ENCODE data around the gene THADA.

The THADA gene

GRCh38 chr2:43265001-43265400 is 330.8 kb downstream of the THADA start:
- no peak for TF ChIP-seq CTCF (IDR thresholded peaks at IDR 0.05; ENCODE audit: insufficient read depth, low read depth, low read length, missing control alignments)
- no peak overlapping the region for H3K4me3 ChIP-seq (ENCODE audit: low read depth, low read length)
- no peak for DNase-seq (ENCODE audit: low read depth)

GRCh38 chr2:43262951-43263350 is 332.9 kb downstream of the THADA start:
- TF ChIP-seq CTCF (IDR thresholded peaks at IDR 0.05; ENCODE audit: insufficient read depth, low read depth, low read length, missing control alignments) = no peak
- DNase-seq (ENCODE audit: low read depth) = no peak
- no peak overlapping the region for H3K4me3 ChIP-seq (ENCODE audit: low read depth, low read length)

- no peak for DNase-seq (ENCODE audit: low read depth)
- H3K4me3 ChIP-seq (ENCODE audit: low read depth, low read length) = no peak overlapping the region
- no peak for TF ChIP-seq CTCF (IDR thresholded peaks at IDR 0.05; ENCODE audit: insufficient read depth, low read depth, low read length, missing control alignments)
Measured at GRCh38 chr2:43262239-43262638, 333.6 kb downstream of the THADA start.

- H3K4me3 ChIP-seq (ENCODE audit: low read depth, low read length) = no peak overlapping the region
- DNase-seq (ENCODE audit: low read depth) = no peak
- TF ChIP-seq CTCF (IDR thresholded peaks at IDR 0.05; ENCODE audit: insufficient read depth, low read depth, low read length, missing control alignments) = no peak
Measured at GRCh38 chr2:43259512-43259911, 336.3 kb downstream of the THADA start.

GRCh38 chr2:43258547-43259156 is 337.2 kb downstream of the THADA start:
- DNase-seq (ENCODE audit: low read depth) = no peak
- TF ChIP-seq CTCF (IDR thresholded peaks at IDR 0.05; ENCODE audit: insufficient read depth, low read depth, low read length, missing control alignments) = no peak

GRCh38 chr2:43255296-43255910 is 340.4 kb downstream of the THADA start:
- H3K4me3 ChIP-seq (ENCODE audit: low read depth, low read length) = no peak overlapping the region
- no peak for DNase-seq (ENCODE audit: low read depth)
- no peak for TF ChIP-seq CTCF (IDR thresholded peaks at IDR 0.05; ENCODE audit: insufficient read depth, low read depth, low read length, missing control alignments)

More at GRCh38 chr2:43258547-43259156, 337.2 kb downstream of the THADA start:
- H3K4me3 ChIP-seq (ENCODE audit: low read depth, low read length) = no peak overlapping the region

GRCh38 chr2:43254331-43254730 is 341.5 kb downstream of the THADA start:
- no peak for TF ChIP-seq CTCF (IDR thresholded peaks at IDR 0.05; ENCODE audit: insufficient read depth, low read depth, low read length, missing control alignments)
- no peak overlapping the region for H3K4me3 ChIP-seq (ENCODE audit: low read depth, low read length)
- DNase-seq (ENCODE audit: low read depth) = no peak

Measured in GM12865 (cell line).